Sciatic nerve (tissue), 2 donors: Measurements from ENCODE around the gene GSTO1. TPM values are rescaled to one million over a fixed set of nuclear protein-coding genes. Genes with fewer than 3 reads are reported as not detected.
A peak's percentile ranks its signal among the peaks of the same experiment; 100 is the strongest.
"Not testable (repeated sequence)": the region's sequence is repeated elsewhere in the genome, so short reads cannot be mapped to it uniquely, and the experiment has no call there.

ENCODE experiments used
- ATAC-seq: fragments of 200-7000 bp; cut with Tn5 transposase; one replicate; pipeline ENCODE4 v1.9.1; 2020; ENCODE audit warnings: mild to moderate bottlenecking, moderate library complexity
- DNase-seq: peaks from one replicate; pipeline ENCODE4 v3.0.0-alpha.2; 2020; ENCODE audit warnings: low spot score
- intact Hi-C: fragments of 100-400 bp; cut with DNase I; formaldehyde crosslinking; loops from one replicate; pipeline ENCODE4 v1.14.2; 2022
- total RNA-seq: library from RNA; stranded (reverse); fragmentation: NEBNext Ultra II Directional; extraction: Animal tissue kit (Norgen Biotek cat#: 25700); gene quantifications from one replicate; pipeline ENCODE4 v1.2.1, GENCODE V29; 2021
- donor health status: DM: no; HTN: no; CAD: no.
- donor health status: DM: no; HTN: no; CAD: no.

Gene GSTO1
- total RNA-seq, 1 donor from 2014 or later, result 55.7 TPM

DNA sequence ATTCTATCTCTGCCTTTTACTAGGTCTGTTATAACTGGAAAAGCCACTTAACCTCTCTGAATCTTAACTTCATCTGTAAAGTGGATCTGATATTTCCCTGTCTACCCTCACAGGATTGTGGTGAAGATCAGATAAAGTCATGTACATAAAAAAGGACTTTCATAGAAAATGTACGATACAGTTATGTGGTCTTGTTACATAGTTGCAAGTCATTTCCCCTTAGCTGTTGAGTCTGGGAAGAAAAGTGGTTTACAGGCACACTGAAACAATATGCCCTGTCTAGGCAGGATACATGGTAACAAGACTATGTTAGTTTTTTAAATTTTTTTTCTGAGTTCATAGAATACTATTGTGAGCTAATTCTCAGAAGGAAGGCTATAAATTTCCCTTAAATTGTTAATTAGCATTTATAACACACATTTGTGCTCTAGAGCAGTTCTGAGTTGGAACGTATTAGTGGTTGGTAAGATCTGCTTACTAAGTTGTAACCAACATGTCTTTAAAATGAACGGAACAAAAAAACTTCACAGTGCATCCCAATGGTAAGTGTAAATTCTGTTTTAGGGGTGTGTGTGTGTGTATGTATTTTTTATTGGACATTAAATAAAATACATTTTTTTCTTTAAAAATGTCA lies 7.1 kb upstream of the GSTO1 start:
- intact Hi-C loops, result no loop called here
- DNase-seq, result no peak
- no peak for ATAC-seq

DNA sequence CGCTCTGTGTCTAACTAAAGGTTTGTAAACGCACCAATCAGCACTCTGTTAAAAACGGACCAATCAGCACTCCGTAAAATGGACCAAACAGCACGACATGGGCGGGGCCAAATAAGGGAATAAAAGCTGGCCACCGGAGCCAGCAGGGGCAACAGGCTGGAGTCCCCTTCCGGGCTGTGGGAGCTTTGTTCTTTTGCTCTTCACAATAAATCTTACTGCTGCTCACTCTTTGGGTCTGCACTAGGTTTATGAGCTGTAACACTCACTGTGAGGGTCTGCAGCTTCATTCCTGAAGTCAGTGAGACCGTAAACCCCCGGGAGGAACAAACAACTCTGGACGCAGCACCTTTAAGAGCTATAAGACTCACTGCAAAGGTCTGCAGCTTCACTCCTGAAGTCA lies 5.8 kb upstream of the GSTO1 start:
- DNase-seq, ATAC-seq, intact Hi-C loops: not testable (repeated sequence)

DNA sequence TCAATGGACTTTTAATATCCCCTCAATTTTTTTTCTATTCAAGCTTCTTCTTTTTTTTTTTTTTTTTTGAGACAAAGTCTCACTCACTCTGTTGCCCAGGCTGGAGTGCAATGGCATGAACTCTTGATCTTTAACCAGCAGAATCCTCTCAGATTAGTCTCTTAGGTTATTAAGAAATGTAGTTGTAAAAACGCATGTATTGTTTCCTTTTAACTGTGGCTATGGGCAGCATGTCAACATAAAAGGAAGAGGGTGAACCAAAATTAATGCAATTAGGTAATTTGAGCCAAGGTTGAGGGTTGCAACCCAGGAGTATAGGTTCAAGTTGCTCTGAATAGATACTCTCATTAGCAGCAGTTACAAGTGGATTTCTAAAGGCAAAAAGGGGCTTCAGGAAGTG lies 4.3 kb upstream of the GSTO1 start:
- DNase-seq (no peak), ATAC-seq (no peak)
- intact Hi-C loops, result no loop called here

DNA sequence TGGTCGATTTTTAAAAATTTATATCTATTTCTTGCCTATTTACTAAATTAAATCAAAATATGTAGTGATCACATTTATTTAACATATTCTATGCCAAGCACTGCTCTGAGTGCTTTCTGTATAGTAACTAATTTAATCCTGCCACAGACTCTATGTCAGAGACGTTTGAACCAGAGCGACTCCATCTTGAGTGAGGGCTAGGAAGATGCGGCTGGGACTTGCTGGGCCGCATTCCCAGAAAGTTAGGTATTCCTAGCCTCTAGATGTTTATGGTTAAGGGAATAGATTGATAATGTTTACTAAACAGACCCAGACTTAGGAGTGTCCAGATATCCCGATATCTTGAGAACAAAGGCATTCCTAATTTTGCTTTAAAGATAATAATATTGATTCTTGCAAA lies 3.2 kb upstream of the GSTO1 start:
- ATAC-seq, result no peak
- DNase-seq, result no peak
- intact Hi-C loops, result no loop called here

DNA sequence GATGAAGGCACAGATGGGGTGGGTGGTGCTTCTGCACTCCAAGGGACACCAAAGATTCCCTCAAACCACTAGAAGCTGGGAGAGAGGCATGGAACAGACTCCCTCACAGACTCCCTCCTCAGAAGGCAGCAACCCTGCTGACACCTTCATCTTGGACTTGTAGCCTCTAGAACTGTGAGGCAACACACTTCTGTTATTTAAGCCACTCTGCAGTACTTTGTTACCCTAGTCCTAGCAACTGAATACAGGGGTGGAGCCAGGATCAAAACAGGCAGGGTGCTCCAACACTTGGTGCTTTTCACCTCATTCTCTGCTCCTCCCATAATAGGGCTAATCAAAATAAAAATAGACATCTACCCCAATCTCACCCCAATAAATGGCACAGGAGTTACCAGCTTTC lies 2.3 kb upstream of the GSTO1 start:
- ATAC-seq (no peak), DNase-seq (no peak)
- intact Hi-C loops, result no loop called here

DNA sequence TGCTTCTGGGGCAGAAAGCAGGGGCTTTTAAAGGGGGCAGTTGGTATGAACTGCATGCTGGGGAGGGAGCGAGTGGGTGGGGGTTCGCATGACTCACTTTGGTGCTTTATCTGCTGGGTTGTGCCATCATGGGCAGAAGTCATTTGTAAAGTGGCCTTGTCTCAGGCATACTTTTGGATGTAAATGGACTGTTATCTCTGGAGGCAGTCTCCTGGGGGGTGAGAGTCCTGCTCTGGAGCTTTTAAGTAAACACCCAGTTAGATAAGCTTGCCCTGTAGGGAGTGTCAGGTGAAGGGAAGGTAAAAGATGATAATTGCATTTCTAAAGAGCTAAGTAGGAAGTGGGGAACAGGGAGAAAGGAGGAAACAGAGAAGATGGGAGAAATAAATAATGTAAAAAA lies 1.6 kb upstream of the GSTO1 start:
- intact Hi-C loops, result no loop called here
- DNase-seq, result no peak
- no peak for ATAC-seq

DNA sequence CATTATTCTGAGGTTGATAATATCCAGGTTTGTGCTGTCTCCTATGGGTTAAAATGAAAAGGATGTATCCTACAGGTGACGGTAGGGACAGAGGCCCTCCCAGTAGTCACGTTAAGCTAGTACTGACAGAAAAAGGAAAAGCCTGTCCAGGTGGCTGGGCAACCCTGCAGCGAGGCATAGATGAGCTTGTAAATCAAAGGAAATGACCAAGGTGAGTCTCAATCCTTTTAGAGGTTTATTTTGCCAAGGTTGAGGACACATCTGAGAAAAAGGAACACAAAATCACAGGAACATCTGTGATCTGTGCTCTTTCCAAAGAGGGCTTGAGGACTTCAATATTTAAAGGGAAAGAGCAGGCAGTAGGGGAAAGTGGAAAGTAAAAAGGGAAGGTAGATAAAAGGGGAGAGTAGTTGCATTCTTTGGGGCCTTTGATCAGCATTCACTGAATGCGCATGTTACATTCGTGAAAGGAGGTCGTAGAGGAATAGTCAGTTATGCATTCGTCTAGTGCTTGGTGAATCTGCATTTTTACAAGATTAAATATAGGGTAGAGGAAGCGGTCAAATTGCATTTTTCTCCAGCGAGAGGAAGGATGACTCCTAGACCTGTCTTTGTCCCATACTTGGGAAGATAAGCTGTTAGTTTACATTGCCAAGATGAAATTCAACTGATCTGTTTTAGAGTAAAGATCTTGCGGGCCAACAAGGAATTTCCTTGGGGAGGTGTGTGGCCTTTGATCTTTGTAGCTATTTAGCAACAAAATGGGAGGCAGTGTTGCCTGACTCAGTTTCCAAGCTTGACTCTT lies 884 bp upstream of the GSTO1 start:
- DNase-seq, result no peak
- intact Hi-C loops, result loop anchor here (2.0 kb wide), 1 partner anchor 17 kb away; no protein-coding TSS in a partner anchor
- no peak for ATAC-seq

DNA sequence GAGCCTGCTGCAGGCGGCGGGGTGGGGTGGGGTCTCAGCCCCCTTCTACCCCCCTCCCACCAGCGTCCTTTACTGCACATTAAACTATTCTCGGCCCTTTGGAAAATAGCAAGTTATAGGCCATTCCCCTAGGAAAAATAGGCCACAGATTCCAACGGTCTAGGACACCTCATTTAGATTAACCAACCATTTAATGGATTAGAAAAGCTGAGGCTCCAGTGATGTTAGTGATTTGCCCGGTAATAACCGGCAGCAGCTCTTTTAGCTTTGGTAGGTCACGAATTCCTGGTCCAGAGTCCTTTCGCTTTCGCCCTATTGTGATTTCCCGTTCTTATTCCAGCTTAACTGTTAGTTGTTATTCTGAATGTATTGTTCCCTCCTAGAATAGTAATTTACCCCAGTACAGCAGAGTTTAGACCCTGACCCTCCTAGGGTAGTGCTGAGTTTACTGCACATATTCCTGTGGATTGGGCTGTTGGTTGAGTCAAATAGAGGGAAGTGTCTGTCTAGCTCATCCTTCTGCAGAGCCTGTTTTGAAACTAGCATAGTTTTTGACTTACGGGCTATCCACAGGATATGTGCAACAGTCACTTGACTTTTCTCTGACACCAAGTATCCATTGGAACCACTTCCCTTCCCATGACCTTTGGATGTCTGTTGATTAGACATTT lies 754 bp downstream of the GSTO1 start:
- intact Hi-C loops, result loop anchor here (2.0 kb wide), 1 partner anchor 19 kb away; no protein-coding TSS in a partner anchor
- ATAC-seq (peak; percentile 79), DNase-seq (no peak)

DNA sequence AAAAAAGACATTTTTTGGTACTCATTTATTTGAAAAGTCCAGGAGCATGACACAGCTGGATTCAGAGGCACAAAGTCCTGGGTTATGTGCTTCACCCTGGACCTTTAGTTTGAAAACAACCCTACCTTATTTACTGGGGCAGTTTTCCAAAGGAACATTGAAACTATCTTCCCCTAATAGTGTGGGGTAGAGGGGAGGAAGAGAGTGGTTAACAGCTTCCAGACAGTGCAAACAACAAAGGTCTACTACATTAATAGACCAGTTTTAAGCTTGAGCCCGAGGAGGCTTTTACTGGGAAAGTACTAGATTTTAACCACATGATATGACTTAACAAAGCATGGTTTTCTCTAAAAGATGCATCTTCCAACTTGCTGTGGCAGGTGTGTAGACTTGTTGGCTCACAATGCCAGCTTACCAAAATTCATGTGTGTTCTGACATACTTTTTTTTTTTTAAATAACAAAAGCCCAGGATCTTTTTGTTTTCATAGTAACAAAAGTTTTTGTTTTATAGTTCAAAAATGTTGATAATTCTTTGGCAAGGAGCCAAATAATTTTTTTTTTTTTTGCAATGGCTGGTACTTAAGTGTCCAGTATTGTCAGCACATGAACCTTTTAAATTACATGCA lies 1.8 kb downstream of the GSTO1 start:
- ATAC-seq, result no peak
- intact Hi-C loops, result no loop called here
- no peak for DNase-seq

DNA sequence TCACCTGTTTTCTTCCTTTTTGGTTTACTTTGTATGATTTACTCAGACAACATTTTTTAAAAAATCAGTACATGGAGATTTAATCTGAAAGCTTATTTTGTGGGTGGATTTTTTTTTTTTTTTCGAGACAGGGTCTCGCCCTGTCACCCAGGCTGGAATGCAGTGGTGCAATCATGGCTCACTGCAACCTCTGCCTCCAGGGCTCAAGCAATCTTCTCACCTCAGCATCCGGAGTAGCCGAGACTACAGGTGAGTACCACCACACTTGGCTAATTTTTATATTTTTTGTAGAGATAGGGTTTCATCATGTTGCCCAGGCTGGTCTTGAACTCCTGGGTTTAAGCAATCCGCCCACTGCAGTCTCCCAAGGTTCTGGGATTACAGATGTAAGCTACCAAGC lies 2.5 kb downstream of the GSTO1 start:
- ATAC-seq (no peak), DNase-seq (no peak)
- intact Hi-C loops, result no loop called here

DNA sequence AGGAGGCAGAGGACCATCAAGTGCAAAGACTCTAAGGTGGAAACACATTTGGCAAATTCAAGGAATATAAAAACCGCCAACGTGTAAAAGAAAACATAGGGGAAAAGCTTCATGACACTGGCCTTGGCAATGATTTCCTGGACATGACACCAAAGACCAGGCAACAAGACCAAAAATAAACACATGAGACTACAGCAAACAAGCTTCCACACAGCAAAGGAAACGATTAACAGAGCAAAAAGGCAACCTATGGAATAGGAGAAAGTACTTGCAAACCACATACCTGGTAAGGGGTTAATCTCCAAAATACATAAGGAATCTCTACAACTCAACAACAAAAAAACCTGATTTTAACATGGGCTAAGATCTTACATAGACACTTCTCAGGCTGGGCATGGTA lies 3.5 kb downstream of the GSTO1 start:
- ATAC-seq (no peak), DNase-seq (no peak)
- intact Hi-C loops, result no loop called here

DNA sequence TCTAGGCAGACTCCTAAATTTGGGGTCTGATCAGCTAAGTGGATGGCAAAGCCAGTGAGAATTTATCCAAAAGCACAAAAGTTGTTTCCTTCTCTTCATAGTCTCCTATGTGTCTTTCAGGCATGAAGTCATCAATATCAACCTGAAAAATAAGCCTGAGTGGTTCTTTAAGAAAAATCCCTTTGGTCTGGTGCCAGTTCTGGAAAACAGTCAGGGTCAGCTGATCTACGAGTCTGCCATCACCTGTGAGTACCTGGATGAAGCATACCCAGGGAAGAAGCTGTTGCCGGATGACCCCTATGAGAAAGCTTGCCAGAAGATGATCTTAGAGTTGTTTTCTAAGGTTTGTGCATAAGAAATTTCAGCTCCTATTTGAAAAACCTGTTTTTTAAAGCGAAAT lies 4.8 kb downstream of the GSTO1 start:
- no peak for ATAC-seq
- intact Hi-C loops, result no loop called here
- DNase-seq, result no peak

DNA sequence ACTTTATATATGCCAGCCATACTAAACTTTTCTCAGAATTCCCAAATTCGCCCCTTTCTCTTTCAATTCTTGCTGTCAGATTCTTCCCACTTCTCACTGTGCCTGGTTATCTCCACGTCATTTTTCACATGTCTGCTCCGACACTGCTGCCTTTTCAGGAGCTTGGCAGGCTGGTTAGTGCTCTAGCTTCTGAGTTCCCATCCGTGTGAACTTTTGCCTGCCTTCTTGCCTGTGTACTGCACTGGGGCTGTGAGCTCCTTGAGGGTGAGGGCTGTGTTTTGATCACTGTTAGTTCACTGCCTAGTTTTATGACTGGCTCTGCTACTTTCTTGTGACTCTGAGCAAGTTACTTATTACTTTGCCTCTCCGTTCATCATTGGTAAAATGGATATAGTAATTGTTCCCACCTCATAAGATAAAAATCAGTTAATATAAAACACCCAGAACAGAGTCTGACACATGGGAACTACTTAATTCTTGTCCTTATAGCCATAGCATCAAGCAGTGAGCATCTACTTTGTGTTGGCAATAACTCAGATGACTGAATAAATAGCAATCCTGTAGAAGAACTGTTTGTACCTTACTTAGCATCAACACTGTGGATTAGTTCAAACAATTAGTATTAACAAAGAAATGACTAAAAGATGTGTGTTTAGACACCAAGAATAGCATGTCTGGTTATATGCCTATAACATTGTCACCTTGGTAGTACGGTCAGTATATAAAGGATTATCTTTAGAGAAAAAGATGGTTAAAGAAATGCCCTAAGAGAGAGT lies 5.5 kb downstream of the GSTO1 start:
- intact Hi-C loops, result no loop called here
- DNase-seq, result no peak
- no peak for ATAC-seq

DNA sequence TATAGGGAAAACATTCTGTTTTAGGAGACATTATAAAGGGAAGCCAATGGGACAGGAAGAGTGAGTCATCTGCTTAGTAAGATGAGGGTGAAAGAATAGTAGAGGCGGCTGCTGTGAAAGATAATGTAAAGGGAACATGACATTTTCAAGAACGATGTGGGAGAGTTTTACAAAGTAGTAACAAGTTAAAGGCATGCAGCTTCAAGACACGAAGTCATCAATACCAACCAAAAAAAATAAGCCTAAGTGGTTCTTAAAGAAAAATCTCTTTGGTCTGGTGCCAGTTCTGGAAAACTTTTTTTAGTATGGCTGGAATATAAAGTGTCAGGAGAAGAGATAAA lies 6.1 kb downstream of the GSTO1 start:
- intact Hi-C loops, result no loop called here
- DNase-seq (no peak), ATAC-seq (no peak)

DNA sequence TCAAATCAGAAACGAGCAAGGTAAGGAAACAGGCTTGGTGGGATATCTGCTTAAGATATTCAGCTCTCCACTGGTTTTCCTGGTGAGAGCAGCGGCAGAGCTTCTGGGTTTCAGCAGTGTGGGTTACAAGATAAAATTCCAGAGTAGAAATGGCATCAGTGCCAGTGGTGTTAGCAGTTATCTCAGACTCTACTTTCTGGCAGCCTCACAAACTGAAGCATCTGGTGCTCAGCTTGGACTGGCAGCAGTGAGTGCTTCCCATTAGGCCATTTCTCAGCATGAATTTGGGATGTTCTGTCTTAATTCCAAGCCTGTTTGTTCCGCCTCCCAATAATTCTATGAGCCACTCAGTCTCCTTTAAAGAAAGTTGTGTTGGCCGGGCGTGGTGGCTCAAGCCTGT lies 7.4 kb downstream of the GSTO1 start:
- ATAC-seq, result no peak
- DNase-seq, result no peak
- intact Hi-C loops, result no loop called here

DNA sequence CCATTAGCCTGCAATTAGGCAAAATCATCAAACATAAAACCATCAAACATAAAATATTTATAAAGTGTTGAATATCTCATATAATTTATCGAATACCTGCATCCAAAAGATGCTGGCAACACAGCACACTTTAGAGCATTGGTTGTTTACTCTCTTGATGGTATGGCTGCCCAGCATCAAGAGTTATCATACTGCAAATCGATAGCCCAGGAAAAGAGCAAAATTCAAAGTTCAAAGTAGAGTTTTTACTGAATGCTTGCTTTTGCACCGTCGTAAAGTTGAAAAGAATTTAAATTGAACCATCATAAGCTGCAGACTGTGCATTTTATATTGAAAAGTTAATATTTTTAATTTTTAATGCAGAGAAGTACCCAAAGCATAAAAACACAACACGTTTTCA lies 10.1 kb downstream of the GSTO1 start:
- ATAC-seq (no peak), DNase-seq (no peak)
- intact Hi-C loops, result no loop called here

DNA sequence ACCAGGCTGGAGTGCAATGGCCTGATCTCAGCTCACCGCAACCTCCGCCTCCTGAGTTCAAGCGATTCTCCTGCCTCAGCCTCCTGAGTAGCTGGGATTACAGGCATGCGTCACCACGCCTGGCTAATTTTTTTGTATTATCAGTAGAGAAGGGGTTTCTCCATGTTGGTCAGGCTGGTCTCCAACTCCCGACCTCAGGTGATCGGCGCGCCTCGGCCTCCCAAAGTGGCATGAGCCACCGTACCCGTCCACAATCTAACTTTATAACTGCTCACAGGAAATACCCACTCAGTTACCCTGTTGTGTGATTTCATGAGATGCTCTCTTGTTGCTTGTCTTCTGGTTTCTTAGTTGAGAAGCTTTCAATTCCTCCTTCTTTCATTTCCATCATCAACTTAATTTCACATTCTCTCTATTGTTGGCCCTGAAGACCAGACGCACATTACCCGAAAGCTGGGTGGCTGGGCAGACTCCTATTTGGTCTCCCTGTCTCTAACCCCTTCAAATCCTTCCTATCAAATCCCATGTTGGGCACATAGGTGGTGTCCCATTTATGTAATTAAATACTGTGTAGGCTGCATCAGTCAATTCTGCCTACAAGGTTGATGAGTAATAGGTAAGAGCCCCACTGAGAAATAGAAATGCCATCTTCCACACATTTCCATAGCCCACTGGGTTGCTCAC lies 13.2 kb downstream of the GSTO1 start:
- ATAC-seq (no peak), DNase-seq (no peak)
- intact Hi-C loops, result no loop called here

DNA sequence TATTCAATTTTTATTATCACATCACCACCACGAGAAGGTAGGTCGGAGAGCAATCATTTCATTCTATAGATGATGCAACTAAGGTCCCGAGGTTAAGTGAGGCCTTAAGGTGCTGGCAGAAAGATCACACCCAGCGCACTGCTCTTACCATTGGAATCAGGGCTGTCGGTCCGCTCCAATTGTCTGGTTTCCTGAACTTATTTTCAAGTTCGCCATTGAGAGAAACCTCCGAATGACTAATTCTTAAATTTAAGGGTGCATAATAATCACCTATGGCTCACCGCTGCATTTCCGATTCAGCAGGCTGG lies 13.7 kb downstream of the GSTO1 start:
- DNase-seq (no peak), ATAC-seq (no peak)
- intact Hi-C loops, result no loop called here
